PFSK-1 (cell line): ENCODE measurements around the gene PLA2G4E.

ENCODE experiments used
- FOXP2 ChIP-seq: optimal IDR thresholded peaks from 2 replicates; pipeline ENCODE3; 2011; ENCODE audit warnings: borderline replicate concordance, control low read depth, inconsistent platforms; ENCODE audit not compliant: insufficient read depth; ENCODE audit errors: extremely low read length, extremely low read depth
- POLR2AphosphoS5 ChIP-seq: IDR thresholded peaks from 2 replicates; pipeline ENCODE4 v1.6.1; 2012; ENCODE audit warnings: low read depth, mild to moderate bottlenecking, control low read depth, low read length, moderate library complexity
- REST ChIP-seq, 2 experiments: IDR thresholded peaks; 2 replicates each; pipeline versions ENCODE4 v1.6.1 to v1.8.0; 2011 to 2012; ENCODE audit warnings: low read depth in 2 of 2, low read length in 2 of 2, control low read depth in 1 of 2, inconsistent platforms in 1 of 2, mild to moderate bottlenecking in 1 of 2, moderate library complexity in 1 of 2; ENCODE audit not compliant: insufficient read depth in 1 of 2
- SIN3A ChIP-seq: IDR thresholded peaks from 2 replicates; pipeline ENCODE4 v1.6.1; 2012; ENCODE audit warnings: mild to moderate bottlenecking, low read length, moderate library complexity, borderline replicate concordance; ENCODE audit not compliant: insufficient read depth
- TAF1 ChIP-seq: IDR thresholded peaks from 2 replicates; pipeline ENCODE4 v1.6.1; 2012; ENCODE audit warnings: low read length, control low read depth, borderline replicate concordance; ENCODE audit not compliant: insufficient read depth

Gene PLA2G4E

DNA sequence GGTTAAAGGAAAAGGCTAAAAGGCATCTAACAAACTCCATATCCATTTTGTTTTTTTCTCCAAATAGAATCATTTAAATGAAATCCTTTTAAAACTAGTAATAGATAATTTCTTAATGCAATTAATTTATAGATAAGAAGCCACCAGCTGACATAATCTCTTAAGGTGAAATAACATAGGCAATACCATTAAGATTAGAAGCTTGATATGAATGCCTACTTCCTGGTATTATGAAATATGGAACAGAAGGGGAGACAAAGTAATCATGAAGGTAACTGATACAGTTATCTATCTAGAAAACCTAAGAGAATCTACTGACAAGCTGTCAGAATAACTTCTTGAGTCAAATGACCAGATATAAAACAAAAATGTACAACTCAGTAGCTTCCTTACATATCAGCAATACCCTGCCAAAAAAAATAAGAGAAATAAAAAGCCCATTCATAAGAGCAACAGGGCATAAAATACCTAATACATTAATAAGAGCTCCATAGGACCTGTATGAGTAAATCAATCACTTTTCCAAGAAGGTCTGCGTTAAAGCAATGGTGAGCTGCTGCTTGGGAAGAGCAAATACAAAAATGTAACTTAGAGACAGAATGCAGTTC, 59.1 kb downstream of the PLA2G4E start:
- TF ChIP-seq REST (IDR thresholded peaks at IDR 0.05; ENCODE audit: insufficient read depth in 1 of 2, low read depth in 2 of 2, low read length in 2 of 2), result no peak

DNA sequence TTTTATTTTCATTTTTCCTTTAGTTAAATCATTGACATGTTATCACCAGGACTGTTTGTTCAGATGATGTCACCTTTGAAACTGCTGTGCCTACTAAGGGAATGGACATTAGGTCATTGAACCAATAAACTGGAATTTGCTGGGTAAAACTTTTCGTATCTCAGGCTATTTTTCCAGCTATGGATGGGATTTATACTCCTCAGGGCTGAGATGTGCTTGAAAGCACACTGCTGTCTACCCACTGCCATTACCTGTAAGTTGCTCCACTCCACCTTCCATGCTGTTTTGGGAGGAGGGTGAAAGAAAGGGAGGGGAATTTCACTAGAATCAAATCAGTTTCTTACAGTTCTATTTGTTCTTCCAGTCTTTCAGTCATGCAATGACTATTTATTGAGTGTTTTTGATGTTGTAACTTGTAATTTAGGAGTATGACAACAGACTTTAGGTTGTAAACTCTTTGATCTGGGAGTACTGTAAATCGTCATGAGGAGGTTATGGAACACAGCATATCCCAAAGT, 59.8 kb downstream of the PLA2G4E start:
- no peak for TF ChIP-seq REST (IDR thresholded peaks at IDR 0.05; ENCODE audit: insufficient read depth in 1 of 2, low read depth in 2 of 2, low read length in 2 of 2)
- no peak for TF ChIP-seq POLR2AphosphoS5
- TF ChIP-seq SIN3A, result no peak
- no peak for TF ChIP-seq FOXP2
- no peak for TF ChIP-seq TAF1

DNA sequence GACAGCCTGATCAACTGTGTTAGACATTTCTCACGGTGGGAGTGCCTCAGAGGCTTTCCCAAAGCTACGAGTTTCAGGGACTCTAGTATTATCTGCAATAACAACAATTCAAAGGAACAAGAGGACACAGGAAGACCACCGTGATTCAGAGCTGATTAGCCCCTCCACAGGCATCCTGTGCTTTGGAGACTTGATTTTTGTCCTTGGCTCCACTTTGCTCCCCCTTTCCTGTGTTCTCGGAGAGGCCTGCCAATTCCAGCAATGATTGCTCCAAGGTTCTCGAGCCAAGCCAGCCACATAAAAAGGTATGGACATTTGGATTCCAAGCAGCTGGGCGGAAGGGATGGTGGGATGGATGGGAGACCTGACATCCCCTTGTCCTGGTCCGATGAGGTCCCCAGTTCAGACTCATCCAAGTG, 62.8 kb downstream of the PLA2G4E start:
- TF ChIP-seq FOXP2 (no peak), TAF1 (no peak), POLR2AphosphoS5 (no peak), SIN3A (no peak), REST (IDR thresholded peaks at IDR 0.05; ENCODE audit: insufficient read depth in 1 of 2, low read depth in 2 of 2, low read length in 2 of 2) (no peak)

DNA sequence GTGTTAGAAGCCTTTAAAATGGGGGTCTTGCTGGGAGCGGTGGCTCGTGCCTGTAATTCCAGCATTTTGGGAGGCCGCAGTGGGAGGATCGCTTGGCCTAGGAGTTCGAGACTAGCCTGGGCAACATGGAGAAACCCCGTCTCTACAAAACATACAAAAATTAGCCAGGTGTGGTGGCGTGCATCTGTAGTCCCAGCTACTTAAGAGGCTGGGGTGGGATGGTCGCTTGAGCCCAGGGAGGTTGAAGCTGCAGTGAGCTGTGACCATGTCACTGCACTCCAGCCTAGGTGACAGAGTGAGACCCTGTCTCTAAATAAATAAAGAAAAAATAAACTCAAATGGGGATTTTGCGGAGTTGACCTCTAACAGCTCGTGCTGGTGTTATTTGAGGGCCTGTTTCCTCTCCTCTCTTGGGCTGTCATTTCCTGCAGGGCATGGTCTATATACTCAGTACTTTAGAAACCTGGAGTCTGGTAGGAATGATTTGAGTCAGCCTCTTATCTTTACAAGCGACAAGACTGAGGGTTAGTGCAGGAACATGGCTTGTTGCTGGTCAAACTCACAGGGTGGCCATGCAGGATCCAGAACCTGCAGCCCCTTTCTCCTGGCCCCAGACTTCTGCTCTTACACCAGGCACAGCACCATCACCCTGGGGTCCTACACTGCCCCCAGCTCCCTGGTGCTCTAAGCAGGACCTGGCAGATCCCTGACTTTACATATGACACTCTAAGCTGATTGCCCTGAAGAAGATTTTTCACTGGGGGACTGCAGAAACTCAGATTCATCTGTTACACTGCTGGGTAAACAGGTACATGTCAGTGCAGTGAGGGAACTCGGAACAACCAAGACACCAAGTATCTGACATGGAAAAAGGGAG, 63.6 kb downstream of the PLA2G4E start:
- TF ChIP-seq TAF1 (no peak), REST (IDR thresholded peaks at IDR 0.05; ENCODE audit: insufficient read depth in 1 of 2, low read depth in 2 of 2, low read length in 2 of 2) (no peak), POLR2AphosphoS5 (no peak), FOXP2 (no peak)
